GM23338 (cell line): ENCODE data around the gene PHLDB2. TPM values are rescaled to one million over a fixed set of nuclear protein-coding genes. Genes with fewer than 3 reads are reported as not detected.

Experiments
- ATAC-seq: fragments of 200-7000 bp; cut with Tn5 transposase; 3 replicates; pipeline ENCODE4 v1.9.1; 2020
- DNase-seq: peaks from one replicate; pipeline ENCODE4 v3.0.0-alpha.2; 2015; ENCODE audit warnings: low spot score
- H2AFZ ChIP-seq: fragments of 200-600 bp; sonication (generic); 2 replicates; pipeline ENCODE4 v1.8.0; 2016; ENCODE audit warnings: antibody characterized with exemption, mild to moderate bottlenecking, moderate library complexity
- H3F3A ChIP-seq: fragments of 200-600 bp; sonication (generic); replicated peaks from 2 replicates; pipeline ENCODE4 v1.8.0; 2017; ENCODE audit warnings: antibody characterized with exemption, mixed run types, low read depth
- H3K27ac ChIP-seq: fragments of 200-600 bp; sonication (generic); 2 replicates; pipeline ENCODE4 v1.6.1; 2016; ENCODE audit warnings: low read depth
- H3K27me3 ChIP-seq: fragments of 200-600 bp; sonication (generic); 2 replicates; pipeline ENCODE4 v1.8.0; 2016; ENCODE audit warnings: mild to moderate bottlenecking, mixed run types, moderate library complexity; ENCODE audit not compliant: insufficient read depth
- H3K36me3 ChIP-seq: fragments of 200-600 bp; sonication (generic); 2 replicates; pipeline ENCODE4 v1.8.0; 2016; ENCODE audit warnings: mild to moderate bottlenecking; ENCODE audit not compliant: insufficient read depth
- H3K4me1 ChIP-seq: fragments of 200-600 bp; sonication (generic); 2 replicates; pipeline ENCODE4 v1.8.0; 2016; ENCODE audit warnings: mild to moderate bottlenecking, moderate library complexity; ENCODE audit not compliant: insufficient read depth
- H3K4me2 ChIP-seq: fragments of 200-600 bp; sonication (generic); 2 replicates; pipeline ENCODE4 v1.7.1; 2017; ENCODE audit warnings: mixed run types
- H3K4me3 ChIP-seq: fragments of 200-600 bp; sonication (generic); 2 replicates; pipeline ENCODE4 v1.6.1; 2016; ENCODE audit warnings: mixed run types
- H3K79me2 ChIP-seq: fragments of 200-600 bp; sonication (generic); replicated peaks from 2 replicates; pipeline ENCODE4 v1.8.0; 2017; ENCODE audit warnings: mild to moderate bottlenecking; ENCODE audit not compliant: insufficient read depth
- H3K9me2 ChIP-seq: fragments of 200-600 bp; sonication (generic); 2 replicates; pipeline ENCODE4 v1.8.0; 2017; ENCODE audit not compliant: insufficient read depth
- H4K20me1 ChIP-seq: fragments of 200-600 bp; sonication (generic); replicated peaks from 2 replicates; pipeline ENCODE4 v1.8.0; 2017; ENCODE audit warnings: mild to moderate bottlenecking; ENCODE audit not compliant: insufficient read depth
- H3K27ac Mint-ChIP-seq: 2 replicates; pipeline ENCODE4 v1.8.0; 2020; ENCODE audit warnings: inconsistent platforms, mild to moderate bottlenecking, moderate library complexity, mixed read lengths
- H3K27me3 Mint-ChIP-seq: 3 replicates; pipeline ENCODE4 v1.8.0; 2022; ENCODE audit warnings: low read depth, mild to moderate bottlenecking, moderate library complexity, mixed read lengths, inconsistent platforms; ENCODE audit not compliant: insufficient read depth, poor library complexity
- H3K36me3 Mint-ChIP-seq: 3 replicates; pipeline ENCODE4 v1.8.0; 2021; ENCODE audit warnings: low read depth, mild to moderate bottlenecking, inconsistent platforms, moderate library complexity, mixed read lengths
- H3K4me1 Mint-ChIP-seq: 3 replicates; pipeline ENCODE4 v1.8.0; 2020; ENCODE audit warnings: mild to moderate bottlenecking, inconsistent platforms, mixed read lengths
- H3K4me3 Mint-ChIP-seq: 3 replicates; pipeline ENCODE4 v1.8.0; 2021; ENCODE audit warnings: moderate library complexity, mild to moderate bottlenecking, inconsistent platforms, mixed read lengths
- H3K9me3 Mint-ChIP-seq: 3 replicates; pipeline ENCODE4 v1.8.0; 2020; ENCODE audit warnings: moderate library complexity, mild to moderate bottlenecking, inconsistent platforms, mixed read lengths
- CREB1 ChIP-seq: fragments of 250-450 bp; sonication (Bioruptor Pico); IDR thresholded peaks from 2 replicates; pipeline ENCODE4 v1.5.0; 2020; ENCODE audit warnings: low read depth, mild to moderate bottlenecking, moderate library complexity
- CTCF ChIP-seq, 2 experiments: fragments of 200-600 bp in 1 of 2; sonication (generic) in 1 of 2; conservative IDR thresholded peaks; 2 replicates each; pipeline versions ENCODE4 v1.5.1 to v1.6.1; 2016 to 2017; ENCODE audit warnings: antibody characterized with exemption in 2 of 2, low read depth in 2 of 2, mild to moderate bottlenecking in 2 of 2, moderate library complexity in 1 of 2
- ETS1 ChIP-seq: IDR thresholded peaks from 2 replicates; pipeline ENCODE4 v1.6.1; 2016; ENCODE audit warnings: antibody characterized with exemption
- EZH2 ChIP-seq: fragments of 200-600 bp; sonication (generic); IDR thresholded peaks from one replicate; pipeline ENCODE4 v1.8.0; 2017; ENCODE audit warnings: antibody characterized with exemption, mild to moderate bottlenecking, low read depth; ENCODE audit not compliant: unreplicated experiment
- JUNB ChIP-seq: IDR thresholded peaks from one replicate; pipeline ENCODE4 v1.6.1; 2016; ENCODE audit warnings: antibody characterized with exemption; ENCODE audit not compliant: unreplicated experiment
- NANOG ChIP-seq: IDR thresholded peaks from 2 replicates; pipeline ENCODE4 v1.6.1; 2016; ENCODE audit warnings: antibody characterized with exemption, borderline replicate concordance
- POLR2AphosphoS5 ChIP-seq: IDR thresholded peaks from 2 replicates; pipeline ENCODE4 v1.6.1; 2016; ENCODE audit warnings: antibody characterized with exemption, low read depth
- REST ChIP-seq: IDR thresholded peaks from one replicate; pipeline ENCODE4 v1.6.1; 2018; ENCODE audit warnings: antibody characterized with exemption; ENCODE audit not compliant: unreplicated experiment
- STAT1 ChIP-seq: IDR thresholded peaks from one replicate; pipeline ENCODE4 v1.6.1; 2016; ENCODE audit warnings: antibody characterized with exemption; ENCODE audit not compliant: unreplicated experiment
- ZNF114 ChIP-seq: fragments of 250-450 bp; sonication (Bioruptor Pico); IDR thresholded peaks from 2 replicates; pipeline ENCODE4 v1.5.0; 2020; ENCODE audit warnings: mild to moderate bottlenecking, moderate library complexity
- ZNF331 ChIP-seq: fragments of 250-450 bp; sonication (Bioruptor Pico); IDR thresholded peaks from 2 replicates; pipeline ENCODE4 v1.5.0; 2020; ENCODE audit warnings: low read depth, mild to moderate bottlenecking, moderate library complexity
- polyA plus RNA-seq: library from polyadenylated mRNA; unstranded; fragments of >200 nt; fragmentation: Nextera tagmentation; extraction: Ambion mirVana; gene quantifications from 2 replicates; pipeline ENCODE4 v1.2.1, GENCODE V29; 2016
- total RNA-seq: library from RNA; depleted of rRNA; stranded (reverse); fragments of >200 nt; shearing (Covaris generic); gene quantifications from 2 replicates; pipeline ENCODE4 v1.2.3, GENCODE V29; 2014
- TF ChIP-seq, protein P1 (sequence below): fragments of 250-450 bp; sonication (Bioruptor Pico); IDR thresholded peaks from 2 replicates; pipeline ENCODE4 v1.5.0; 2020; ENCODE audit warnings: mild to moderate bottlenecking, moderate library complexity

The PHLDB2 gene
- total and polyA plus RNA-seq, 2 experiments from 2014 or later, result 19.5 to 33.7 TPM

- TF ChIP-seq CTCF (conservative IDR thresholded peaks at IDR 0.05; ENCODE audit: low read depth in 2 of 2), result no peak
- TF ChIP-seq JUNB, result no peak
- no peak for TF ChIP-seq REST
- no peak for TF ChIP-seq CREB1 (CRISPR knock-in tag)
- no peak for TF ChIP-seq ZNF331 (CRISPR knock-in tag)
- no peak for TF ChIP-seq ZNF114 (CRISPR knock-in tag)
- TF ChIP-seq NANOG, result no peak
- TF ChIP-seq ETS1, result no peak
- TF ChIP-seq, protein P1, sequence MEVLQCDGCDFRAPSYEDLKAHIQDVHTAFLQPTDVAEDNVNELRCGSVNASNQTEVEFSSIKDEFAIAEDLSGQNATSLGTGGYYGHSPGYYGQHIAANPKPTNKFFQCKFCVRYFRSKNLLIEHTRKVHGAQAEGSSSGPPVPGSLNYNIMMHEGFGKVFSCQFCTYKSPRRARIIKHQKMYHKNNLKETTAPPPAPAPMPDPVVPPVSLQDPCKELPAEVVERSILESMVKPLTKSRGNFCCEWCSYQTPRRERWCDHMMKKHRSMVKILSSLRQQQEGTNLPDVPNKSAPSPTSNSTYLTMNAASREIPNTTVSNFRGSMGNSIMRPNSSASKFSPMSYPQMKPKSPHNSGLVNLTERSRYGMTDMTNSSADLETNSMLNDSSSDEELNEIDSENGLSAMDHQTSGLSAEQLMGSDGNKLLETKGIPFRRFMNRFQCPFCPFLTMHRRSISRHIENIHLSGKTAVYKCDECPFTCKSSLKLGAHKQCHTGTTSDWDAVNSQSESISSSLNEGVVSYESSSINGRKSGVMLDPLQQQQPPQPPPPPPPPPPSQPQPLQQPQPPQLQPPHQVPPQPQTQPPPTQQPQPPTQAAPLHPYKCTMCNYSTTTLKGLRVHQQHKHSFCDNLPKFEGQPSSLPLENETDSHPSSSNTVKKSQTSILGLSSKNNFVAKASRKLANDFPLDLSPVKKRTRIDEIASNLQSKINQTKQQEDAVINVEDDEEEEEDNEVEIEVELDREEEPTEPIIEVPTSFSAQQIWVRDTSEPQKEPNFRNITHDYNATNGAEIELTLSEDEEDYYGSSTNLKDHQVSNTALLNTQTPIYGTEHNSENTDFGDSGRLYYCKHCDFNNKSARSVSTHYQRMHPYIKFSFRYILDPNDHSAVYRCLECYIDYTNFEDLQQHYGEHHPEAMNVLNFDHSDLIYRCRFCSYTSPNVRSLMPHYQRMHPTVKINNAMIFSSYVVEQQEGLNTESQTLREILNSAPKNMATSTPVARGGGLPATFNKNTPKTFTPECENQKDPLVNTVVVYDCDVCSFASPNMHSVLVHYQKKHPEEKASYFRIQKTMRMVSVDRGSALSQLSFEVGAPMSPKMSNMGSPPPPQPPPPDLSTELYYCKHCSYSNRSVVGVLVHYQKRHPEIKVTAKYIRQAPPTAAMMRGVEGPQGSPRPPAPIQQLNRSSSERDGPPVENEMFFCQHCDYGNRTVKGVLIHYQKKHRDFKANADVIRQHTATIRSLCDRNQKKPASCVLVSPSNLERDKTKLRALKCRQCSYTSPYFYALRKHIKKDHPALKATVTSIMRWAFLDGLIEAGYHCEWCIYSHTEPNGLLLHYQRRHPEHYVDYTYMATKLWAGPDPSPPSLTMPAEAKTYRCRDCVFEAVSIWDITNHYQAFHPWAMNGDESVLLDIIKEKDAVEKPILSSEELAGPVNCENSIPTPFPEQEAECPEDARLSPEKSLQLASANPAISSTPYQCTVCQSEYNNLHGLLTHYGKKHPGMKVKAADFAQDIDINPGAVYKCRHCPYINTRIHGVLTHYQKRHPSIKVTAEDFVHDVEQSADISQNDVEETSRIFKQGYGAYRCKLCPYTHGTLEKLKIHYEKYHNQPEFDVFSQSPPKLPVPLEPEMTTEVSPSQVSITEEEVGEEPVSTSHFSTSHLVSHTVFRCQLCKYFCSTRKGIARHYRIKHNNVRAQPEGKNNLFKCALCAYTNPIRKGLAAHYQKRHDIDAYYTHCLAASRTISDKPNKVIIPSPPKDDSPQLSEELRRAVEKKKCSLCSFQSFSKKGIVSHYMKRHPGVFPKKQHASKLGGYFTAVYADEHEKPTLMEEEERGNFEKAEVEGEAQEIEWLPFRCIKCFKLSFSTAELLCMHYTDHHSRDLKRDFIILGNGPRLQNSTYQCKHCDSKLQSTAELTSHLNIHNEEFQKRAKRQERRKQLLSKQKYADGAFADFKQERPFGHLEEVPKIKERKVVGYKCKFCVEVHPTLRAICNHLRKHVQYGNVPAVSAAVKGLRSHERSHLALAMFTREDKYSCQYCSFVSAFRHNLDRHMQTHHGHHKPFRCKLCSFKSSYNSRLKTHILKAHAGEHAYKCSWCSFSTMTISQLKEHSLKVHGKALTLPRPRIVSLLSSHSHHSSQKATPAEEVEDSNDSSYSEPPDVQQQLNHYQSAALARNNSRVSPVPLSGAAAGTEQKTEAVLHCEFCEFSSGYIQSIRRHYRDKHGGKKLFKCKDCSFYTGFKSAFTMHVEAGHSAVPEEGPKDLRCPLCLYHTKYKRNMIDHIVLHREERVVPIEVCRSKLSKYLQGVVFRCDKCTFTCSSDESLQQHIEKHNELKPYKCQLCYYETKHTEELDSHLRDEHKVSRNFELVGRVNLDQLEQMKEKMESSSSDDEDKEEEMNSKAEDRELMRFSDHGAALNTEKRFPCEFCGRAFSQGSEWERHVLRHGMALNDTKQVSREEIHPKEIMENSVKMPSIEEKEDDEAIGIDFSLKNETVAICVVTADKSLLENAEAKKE, result no peak
- no peak for TF ChIP-seq STAT1
- no peak for TF ChIP-seq POLR2AphosphoS5
- TF ChIP-seq EZH2, result no peak
- no peak for ATAC-seq
- no peaks in the 10 kb centered on the region for H3K36me3 Mint-ChIP-seq
- peaks cover 10% of the 10 kb centered on the region; the same call in 2 of the 3 replicates for H3K4me1 Mint-ChIP-seq
- H3K4me3 Mint-ChIP-seq, result peak overlapping the region; percentile 73
- no peaks in the 10 kb centered on the region for H3K27me3 ChIP-seq
- H3K27me3 Mint-ChIP-seq, result peaks cover 3% of the 10 kb centered on the region
- no peaks in the 10 kb centered on the region for H3K36me3 ChIP-seq
- no peaks in the 10 kb centered on the region for H3K9me2 ChIP-seq
- H3K27ac Mint-ChIP-seq, result peak overlapping the region; percentile 86; the same call in 1 of the 2 replicates
- H3K27ac ChIP-seq, result no peak overlapping the region
- no peaks in the 10 kb centered on the region for H3K9me3 Mint-ChIP-seq
- H3K79me2 ChIP-seq, result peaks cover 30% of the 10 kb centered on the region
- H3K4me1 ChIP-seq, result 0 out of 2 replicates have a peak, but pooled peaks cover 6% of the 10 kb centered on the region
- no peaks in the 10 kb centered on the region; the same call in 1 of the 2 replicates for H4K20me1 ChIP-seq
- no peak for DNase-seq
- H3K4me3 ChIP-seq, result peak overlapping the region; percentile 83
- peak overlapping the region; percentile 98 for H2AFZ ChIP-seq
- peak overlapping the region; percentile 94 for H3K4me2 ChIP-seq
- H3F3A ChIP-seq, result no peaks in the 10 kb centered on the region
These were observed 120.5 kb downstream of the PHLDB2 start for GRCh38 chr3:111979434-111980038.
